ENCODE data around the gene RAG2. TPM values are rescaled to one million over a fixed set of nuclear protein-coding genes. Genes with fewer than 3 reads are reported as not detected.

The RAG2 gene
- total RNA-seq, 1 experiment from 2014 or later: not detected

DNA sequence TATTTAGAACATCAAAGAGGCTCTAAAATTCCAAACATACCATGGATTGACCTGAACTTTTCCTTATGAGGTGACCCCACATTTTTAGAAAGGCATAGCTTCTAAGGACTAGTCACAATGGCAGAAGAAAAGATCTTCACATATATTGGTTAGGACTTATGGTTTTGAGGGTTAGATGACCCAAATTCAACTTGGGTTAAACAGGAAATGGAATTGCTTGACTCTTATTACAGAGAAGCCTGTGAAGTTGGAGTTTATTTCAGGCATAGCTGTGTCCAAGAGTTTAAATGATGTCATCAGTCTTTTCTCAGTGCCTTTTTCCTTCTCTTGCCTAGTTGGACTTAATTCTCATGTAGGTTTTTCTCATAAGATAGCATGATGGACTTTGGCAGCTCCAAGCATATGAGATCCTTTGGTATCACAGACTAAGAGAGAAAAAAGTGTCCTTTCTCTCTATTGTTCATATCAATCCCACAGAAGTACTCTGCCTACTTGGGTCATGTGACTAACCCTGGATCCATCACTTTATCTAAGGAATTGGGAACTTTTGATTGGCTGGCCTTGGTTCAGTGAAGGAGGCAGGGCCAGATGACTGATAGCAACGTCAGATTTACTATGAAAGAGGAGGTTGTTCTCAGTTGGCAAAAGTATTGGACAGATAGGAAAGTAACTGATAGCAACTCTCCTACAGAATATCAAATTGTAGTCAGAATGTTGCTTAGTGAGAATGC, 47.5 kb downstream of the RAG2 start:
- DNase-seq (ENCODE audit: low read depth): no peak

Other genes starting within 250 kb of the RAG2 start
- gene TRAF6, start 88.0 kb downstream of the RAG2 start, total RNA-seq (2014; rRNA removed; shearing (Covaris generic)): 3.2 and 8.4 TPM in 2 replicates
- 0.52 and 0.57 TPM in 2 replicates for gene RAG1, start 30.2 kb downstream of the RAG2 start, total RNA-seq (2014; rRNA removed; shearing (Covaris generic))
- gene IFTAP, start 3.7 kb downstream of the RAG2 start, total RNA-seq (2014; rRNA removed; shearing (Covaris generic)): 39.6 and 41.1 TPM in 2 replicates